Liver (tissue), 9 donors: ENCODE results near the gene SHCBP1. TPM values are rescaled to one million over a fixed set of nuclear protein-coding genes. Genes with fewer than 3 reads are reported as not detected.

Experiments
- DNase-seq: peaks from one replicate; pipeline ENCODE4 v3.0.0-alpha.2; 2017; ENCODE audit warnings: low spot score
- H3K27ac ChIP-seq, 2 donors: one replicate each; pipeline ENCODE4 v1.7.0; 2013; ENCODE audit warnings: inconsistent platforms in 2 of 2, low read length in 2 of 2, control low read depth in 1 of 2, low read depth in 1 of 2, mild to moderate bottlenecking in 1 of 2
- H3K27me3 ChIP-seq, 4 donors: one replicate each; pipeline versions ENCODE4 v1.6.1 to v1.7.0; 2013; ENCODE audit warnings: low read length in 3 of 4, inconsistent platforms in 1 of 4, mild to moderate bottlenecking in 1 of 4, moderate library complexity in 1 of 4; ENCODE audit not compliant: control insufficient read depth in 4 of 4, insufficient read depth in 4 of 4
- H3K36me3 ChIP-seq, 4 donors: one replicate each; pipeline versions ENCODE4 v1.6.1 to v1.7.0; 2013; ENCODE audit warnings: low read length in 3 of 4, mild to moderate bottlenecking in 3 of 4, low read depth in 1 of 4, moderate library complexity in 1 of 4; ENCODE audit not compliant: control insufficient read depth in 4 of 4, insufficient read depth in 3 of 4
- H3K4me1 ChIP-seq, 4 donors: one replicate each; pipeline versions ENCODE4 v1.6.1 to v1.7.0; 2013; ENCODE audit warnings: low read length in 3 of 4, mild to moderate bottlenecking in 3 of 4, moderate library complexity in 1 of 4; ENCODE audit not compliant: control insufficient read depth in 4 of 4, insufficient read depth in 4 of 4
- H3K4me3 ChIP-seq, 3 donors: one replicate each; pipeline versions ENCODE4 v1.6.1 to v1.7.0; 2013; ENCODE audit warnings: low read length in 3 of 3, control low read depth in 1 of 3, low read depth in 1 of 3, mild to moderate bottlenecking in 1 of 3
- H3K9ac ChIP-seq, 2 donors: one replicate each; pipeline ENCODE4 v1.7.0; 2013; ENCODE audit warnings: low read length in 2 of 2, mild to moderate bottlenecking in 2 of 2, moderate library complexity in 2 of 2, control low read depth in 1 of 2, low read depth in 1 of 2
- H3K9me3 ChIP-seq, 4 donors: one replicate each; pipeline versions ENCODE4 v1.6.1 to v1.7.0; 2013; ENCODE audit warnings: low read length in 3 of 4; ENCODE audit not compliant: control insufficient read depth in 4 of 4
- ATF3 ChIP-seq: IDR thresholded peaks from 2 replicates; pipeline ENCODE4 v1.6.1; 2016; ENCODE audit warnings: antibody characterized with exemption
- CTCF ChIP-seq: fragments of 150-350 bp; IDR thresholded peaks from 2 replicates; pipeline ENCODE4 v1.5.1; 2017; ENCODE audit warnings: improper control_type of control experiment, low read depth, low read length; ENCODE audit not compliant: missing input control
- EGR1 ChIP-seq, 2 donors: IDR thresholded peaks; 2 replicates each; pipeline ENCODE4 v1.6.1; 2016 to 2018; ENCODE audit warnings: antibody characterized with exemption in 2 of 2, low read depth in 2 of 2
- FOXA1 ChIP-seq: IDR thresholded peaks from 2 replicates; pipeline ENCODE4 v1.6.1; 2016; ENCODE audit warnings: antibody characterized with exemption
- FOXA2 ChIP-seq: IDR thresholded peaks from 2 replicates; pipeline ENCODE4 v1.6.1; 2016; ENCODE audit warnings: antibody characterized with exemption
- GABPA ChIP-seq, 2 donors: IDR thresholded peaks in 1 of 2; conservative IDR thresholded peaks in 1 of 2; 2 replicates each; pipeline ENCODE4 v1.6.1; 2016; ENCODE audit warnings: antibody characterized with exemption in 2 of 2, mild to moderate bottlenecking in 1 of 2, moderate library complexity in 1 of 2
- HNF4A ChIP-seq, 2 donors: conservative IDR thresholded peaks; 2 replicates each; pipeline ENCODE4 v1.6.1; 2016; ENCODE audit warnings: antibody characterized with exemption in 2 of 2, mild to moderate bottlenecking in 2 of 2
- HNF4G ChIP-seq: IDR thresholded peaks from 2 replicates; pipeline ENCODE4 v1.6.1; 2016; ENCODE audit warnings: antibody characterized with exemption
- JUND ChIP-seq, 2 donors: IDR thresholded peaks; 2 replicates each; pipeline ENCODE4 v1.6.1; 2016; ENCODE audit warnings: antibody characterized with exemption in 2 of 2
- NR2F2 ChIP-seq: IDR thresholded peaks from 2 replicates; pipeline ENCODE4 v1.6.1; 2016; ENCODE audit warnings: antibody characterized with exemption
- RAD21 ChIP-seq, 2 donors: IDR thresholded peaks; 2 replicates each; pipeline ENCODE4 v1.6.1; 2016; ENCODE audit warnings: antibody characterized with exemption in 2 of 2, mild to moderate bottlenecking in 2 of 2
- RXRA ChIP-seq, 2 donors: IDR thresholded peaks; 2 replicates each; pipeline ENCODE4 v1.6.1; 2017 to 2018; ENCODE audit warnings: antibody characterized with exemption in 2 of 2, mild to moderate bottlenecking in 1 of 2
- SP1 ChIP-seq: IDR thresholded peaks from 2 replicates; pipeline ENCODE4 v1.6.1; 2018; ENCODE audit warnings: antibody characterized with exemption, mild to moderate bottlenecking
- TAF1 ChIP-seq: conservative IDR thresholded peaks from 2 replicates; pipeline ENCODE4 v1.6.1; 2016; ENCODE audit warnings: antibody characterized with exemption, mild to moderate bottlenecking
- YY1 ChIP-seq: IDR thresholded peaks from 2 replicates; pipeline ENCODE4 v1.6.1; 2016; ENCODE audit warnings: antibody characterized with exemption, mild to moderate bottlenecking
- ZBTB33 ChIP-seq: IDR thresholded peaks from 2 replicates; pipeline ENCODE4 v1.6.1; 2016; ENCODE audit warnings: antibody characterized with exemption
- WGBS: extraction: QIAGEN DNeasy Blood & Tissue Kit; methylation state at CpG from one replicate; pipeline ENCODE4 v1.1.7; 2013; 5-methylcytosine and 5-hydroxymethylcytosine counted together
- polyA plus RNA-seq, 2 donors: library from polyadenylated mRNA; stranded (reverse) in 1 of 2; unstranded in 1 of 2; fragments of 200-250 nt in 1 of 2; fragments of >200 nt in 1 of 2; fragmentation: Nextera tagmentation in 1 of 2; extraction: Ambion mirVana in 1 of 2; gene quantifications; one replicate each; pipeline versions ENCODE4 v1.2.1 to v1.2.3, GENCODE V29; 2013 to 2015
- total RNA-seq, 2 donors: library from RNA; depleted of rRNA; stranded (reverse); fragments of >200 nt; gene quantifications; one replicate each; pipeline ENCODE4 v1.2.3, GENCODE V29; 2014
- TF ChIP-seq, protein P1 (sequence below): IDR thresholded peaks from 2 replicates; pipeline ENCODE4 v1.6.1; 2016; ENCODE audit warnings: antibody characterized with exemption, mild to moderate bottlenecking
- TF ChIP-seq, protein P2 (sequence below): IDR thresholded peaks from 2 replicates; pipeline ENCODE4 v1.6.1; 2016; ENCODE audit warnings: antibody characterized with exemption
- donor health status: healthy.
- donor health status: healthy.
- donor health status: healthy.
- donor health status: healthy.
- donor health status: healthy.

The SHCBP1 gene
- total and polyA plus RNA-seq, 4 donors, result 0.25 to 21.2 (median 0.47) TPM

DNA sequence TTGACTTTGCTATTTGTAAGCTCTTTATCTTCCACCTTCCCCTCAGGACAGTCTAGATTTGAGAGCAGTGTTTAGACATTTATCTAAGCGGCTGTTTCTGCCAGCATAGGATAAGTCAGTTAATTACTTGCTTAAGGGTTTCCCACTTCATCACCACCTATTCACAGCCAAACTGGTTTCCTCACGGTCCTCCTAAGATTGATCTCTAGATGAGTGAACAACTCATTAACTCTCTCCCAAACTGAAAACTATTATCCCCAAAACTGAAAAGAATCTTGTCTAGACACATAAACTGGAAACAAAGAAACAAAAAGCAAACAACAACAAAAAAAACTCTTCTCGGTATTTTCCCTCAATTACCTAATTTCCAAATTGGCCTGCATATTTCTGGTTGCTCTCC is 58.2 kb downstream of the SHCBP1 start:
- Histone ChIP-seq H3K4me1 (no peaks in the 10 kb centered on the region), H3K9ac (no peak overlapping the region), H3K36me3 (no peaks in the 10 kb centered on the region), H3K4me3 (no peak overlapping the region), H3K27ac (no peak overlapping the region), H3K9me3 (no peaks in the 10 kb centered on the region), H3K27me3 (no peaks in the 10 kb centered on the region)
- no peak for TF ChIP-seq FOXA2
- TF ChIP-seq JUND (IDR thresholded peaks at IDR 0.05), result no peak
- no peak for TF ChIP-seq RXRA (IDR thresholded peaks at IDR 0.05)
- no peak for TF ChIP-seq GABPA (IDR thresholded peaks at IDR 0.05 in 1 of 2, conservative IDR thresholded peaks at IDR 0.05 in 1 of 2)
- TF ChIP-seq CTCF, result no peak
- no peak for TF ChIP-seq ATF3
- TF ChIP-seq HNF4A (conservative IDR thresholded peaks at IDR 0.05), result no peak
- TF ChIP-seq HNF4G, result no peak
- TF ChIP-seq NR2F2, result no peak
- TF ChIP-seq, protein P1, sequence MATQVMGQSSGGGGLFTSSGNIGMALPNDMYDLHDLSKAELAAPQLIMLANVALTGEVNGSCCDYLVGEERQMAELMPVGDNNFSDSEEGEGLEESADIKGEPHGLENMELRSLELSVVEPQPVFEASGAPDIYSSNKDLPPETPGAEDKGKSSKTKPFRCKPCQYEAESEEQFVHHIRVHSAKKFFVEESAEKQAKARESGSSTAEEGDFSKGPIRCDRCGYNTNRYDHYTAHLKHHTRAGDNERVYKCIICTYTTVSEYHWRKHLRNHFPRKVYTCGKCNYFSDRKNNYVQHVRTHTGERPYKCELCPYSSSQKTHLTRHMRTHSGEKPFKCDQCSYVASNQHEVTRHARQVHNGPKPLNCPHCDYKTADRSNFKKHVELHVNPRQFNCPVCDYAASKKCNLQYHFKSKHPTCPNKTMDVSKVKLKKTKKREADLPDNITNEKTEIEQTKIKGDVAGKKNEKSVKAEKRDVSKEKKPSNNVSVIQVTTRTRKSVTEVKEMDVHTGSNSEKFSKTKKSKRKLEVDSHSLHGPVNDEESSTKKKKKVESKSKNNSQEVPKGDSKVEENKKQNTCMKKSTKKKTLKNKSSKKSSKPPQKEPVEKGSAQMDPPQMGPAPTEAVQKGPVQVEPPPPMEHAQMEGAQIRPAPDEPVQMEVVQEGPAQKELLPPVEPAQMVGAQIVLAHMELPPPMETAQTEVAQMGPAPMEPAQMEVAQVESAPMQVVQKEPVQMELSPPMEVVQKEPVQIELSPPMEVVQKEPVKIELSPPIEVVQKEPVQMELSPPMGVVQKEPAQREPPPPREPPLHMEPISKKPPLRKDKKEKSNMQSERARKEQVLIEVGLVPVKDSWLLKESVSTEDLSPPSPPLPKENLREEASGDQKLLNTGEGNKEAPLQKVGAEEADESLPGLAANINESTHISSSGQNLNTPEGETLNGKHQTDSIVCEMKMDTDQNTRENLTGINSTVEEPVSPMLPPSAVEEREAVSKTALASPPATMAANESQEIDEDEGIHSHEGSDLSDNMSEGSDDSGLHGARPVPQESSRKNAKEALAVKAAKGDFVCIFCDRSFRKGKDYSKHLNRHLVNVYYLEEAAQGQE, result no peak
- TF ChIP-seq EGR1 (IDR thresholded peaks at IDR 0.05; ENCODE audit: low read depth in 2 of 2), result no peak
- no peak for TF ChIP-seq SP1
- TF ChIP-seq, protein P2, sequence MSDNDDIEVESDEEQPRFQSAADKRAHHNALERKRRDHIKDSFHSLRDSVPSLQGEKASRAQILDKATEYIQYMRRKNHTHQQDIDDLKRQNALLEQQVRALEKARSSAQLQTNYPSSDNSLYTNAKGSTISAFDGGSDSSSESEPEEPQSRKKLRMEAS, result no peak
- no peak for TF ChIP-seq TAF1
- no peak for TF ChIP-seq ZBTB33
- no peak for TF ChIP-seq RAD21 (IDR thresholded peaks at IDR 0.05)
- TF ChIP-seq FOXA1, result no peak
- no peak for TF ChIP-seq YY1
- WGBS, result 64% methylated on average over 3 of the region's 3 CpGs
- no peak for DNase-seq

GRCh38 chr16:46558018-46558417 is 63.2 kb downstream of the SHCBP1 start:
- TF ChIP-seq GABPA (IDR thresholded peaks at IDR 0.05 in 1 of 2, conservative IDR thresholded peaks at IDR 0.05 in 1 of 2) (no peak), ZBTB33 (no peak), FOXA1 (no peak), HNF4A (conservative IDR thresholded peaks at IDR 0.05) (no peak), RXRA (IDR thresholded peaks at IDR 0.05) (no peak), HNF4G (no peak)
- no peaks in the 10 kb centered on the region for H3K27me3 ChIP-seq
- no peaks in the 10 kb centered on the region for H3K36me3 ChIP-seq
- no peak for DNase-seq
- H3K27ac ChIP-seq, result no peak overlapping the region
- H3K4me1 ChIP-seq, result no peaks in the 10 kb centered on the region
- H3K9ac ChIP-seq, result no peak overlapping the region
- H3K9me3 ChIP-seq, result no peaks in the 10 kb centered on the region
- H3K4me3 ChIP-seq, result no peak overlapping the region
- 12% methylated on average over 1 of the region's 1 CpG for WGBS
